Left lung (tissue), 10 donors: ENCODE measurements around the gene NUP205. TPM values are rescaled to one million over a fixed set of nuclear protein-coding genes. Genes with fewer than 3 reads are reported as not detected.

Source experiments
- ATAC-seq: fragments of 200-7000 bp; cut with Tn5 transposase; one replicate; pipeline ENCODE4 v1.9.1; 2020; ENCODE audit warnings: moderate library complexity
- DNase-seq, 4 donors: peaks; one replicate each; pipeline ENCODE4 v3.0.0-alpha.2; 2013 to 2020
- H3K27ac ChIP-seq, 2 donors: fragments of 200-600 bp; sonication (generic) in 1 of 2; one replicate each; pipeline versions ENCODE4 v1.5.0 to v1.8.0; 2020 to 2021
- H3K27me3 ChIP-seq, 2 donors: fragments of 200-600 bp; sonication (generic) in 1 of 2; one replicate each; pipeline versions ENCODE4 v1.5.0 to v1.8.0; 2020 to 2021
- H3K36me3 ChIP-seq, 2 donors: fragments of 200-600 bp; sonication (generic) in 1 of 2; one replicate each; pipeline versions ENCODE4 v1.5.0 to v1.8.0; 2020 to 2021
- H3K4me1 ChIP-seq, 2 donors: fragments of 200-600 bp; one replicate each; pipeline ENCODE4 v1.8.0; 2021
- H3K4me3 ChIP-seq, 2 donors: fragments of 200-600 bp; sonication (generic) in 1 of 2; one replicate each; pipeline versions ENCODE4 v1.5.0 to v1.8.0; 2020 to 2021; ENCODE audit warnings: mild to moderate bottlenecking in 1 of 2
- H3K9me3 ChIP-seq, 2 donors: fragments of 200-600 bp; sonication (generic) in 1 of 2; one replicate each; pipeline versions ENCODE4 v1.5.0 to v1.8.0; 2020 to 2021
- intact Hi-C, 2 donors: fragments of 100-400 bp; cut with DNase I; formaldehyde crosslinking; loops; one replicate each; pipeline versions ENCODE4 v1.11.2 to v1.14.2; 2022
- polyA plus RNA-seq, 6 donors: library from polyadenylated mRNA; unstranded; fragments of 120-200 nt; gene quantifications; one replicate each; pipeline ENCODE4 v1.2.1, GENCODE V29; 2013; ENCODE audit not compliant: insufficient read length in 6 of 6
- total RNA-seq, 2 donors: library from RNA; stranded (reverse); fragmentation: NEBNext Ultra II Directional; extraction: Animal tissue kit (Norgen Biotek cat#: 25700); gene quantifications; one replicate each; pipeline ENCODE4 v1.2.1, GENCODE V29; 2021
- TF ChIP-seq, protein P1 (sequence below), 2 donors: fragments of 200-600 bp; sonication (generic) in 1 of 2; IDR thresholded peaks; one replicate each; pipeline versions ENCODE4 v1.5.0 to v1.8.0; 2021; ENCODE audit warnings: antibody characterized with exemption in 2 of 2
- donor health status: DM: no; HTN: yes; CAD: no.
- donor health status: DM: no; HTN: no; CAD: no.

The NUP205 gene
- total and polyA plus RNA-seq, 8 donors = 42.7 to 82.3 (median 74.3) TPM

DNA sequence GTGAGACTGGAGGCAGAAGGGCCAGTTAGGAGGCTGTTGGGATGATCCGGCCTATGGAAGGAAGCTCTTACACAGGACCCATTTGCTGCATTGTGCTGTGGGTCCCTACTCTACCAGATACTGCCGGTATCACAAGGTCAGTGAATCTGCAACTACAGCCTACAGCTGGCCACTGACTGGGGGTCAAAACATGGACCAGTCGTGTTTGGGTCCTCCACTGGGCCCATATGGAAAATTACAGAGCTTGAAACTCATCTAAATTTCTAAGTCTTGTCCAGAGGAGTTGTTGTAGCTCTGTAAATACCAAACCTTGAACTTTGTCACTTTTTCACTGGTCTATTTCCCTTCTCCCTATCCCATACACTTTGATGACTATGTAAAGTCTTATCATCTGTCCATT lies 5.6 kb upstream of the NUP205 start:
- Histone ChIP-seq H3K4me1 (no peaks in the 10 kb centered on the region), H3K9me3 (no peaks in the 10 kb centered on the region), H3K27ac (no peak overlapping the region), H3K36me3 (no peaks in the 10 kb centered on the region), H3K27me3 (no peaks in the 10 kb centered on the region), H3K4me3 (no peak overlapping the region)
- ATAC-seq = no peak
- DNase-seq = no peak
- TF ChIP-seq, protein P1, sequence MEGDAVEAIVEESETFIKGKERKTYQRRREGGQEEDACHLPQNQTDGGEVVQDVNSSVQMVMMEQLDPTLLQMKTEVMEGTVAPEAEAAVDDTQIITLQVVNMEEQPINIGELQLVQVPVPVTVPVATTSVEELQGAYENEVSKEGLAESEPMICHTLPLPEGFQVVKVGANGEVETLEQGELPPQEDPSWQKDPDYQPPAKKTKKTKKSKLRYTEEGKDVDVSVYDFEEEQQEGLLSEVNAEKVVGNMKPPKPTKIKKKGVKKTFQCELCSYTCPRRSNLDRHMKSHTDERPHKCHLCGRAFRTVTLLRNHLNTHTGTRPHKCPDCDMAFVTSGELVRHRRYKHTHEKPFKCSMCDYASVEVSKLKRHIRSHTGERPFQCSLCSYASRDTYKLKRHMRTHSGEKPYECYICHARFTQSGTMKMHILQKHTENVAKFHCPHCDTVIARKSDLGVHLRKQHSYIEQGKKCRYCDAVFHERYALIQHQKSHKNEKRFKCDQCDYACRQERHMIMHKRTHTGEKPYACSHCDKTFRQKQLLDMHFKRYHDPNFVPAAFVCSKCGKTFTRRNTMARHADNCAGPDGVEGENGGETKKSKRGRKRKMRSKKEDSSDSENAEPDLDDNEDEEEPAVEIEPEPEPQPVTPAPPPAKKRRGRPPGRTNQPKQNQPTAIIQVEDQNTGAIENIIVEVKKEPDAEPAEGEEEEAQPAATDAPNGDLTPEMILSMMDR (IDR thresholded peaks at IDR 0.05) = no peak
- intact Hi-C loops = no loop called here

DNA sequence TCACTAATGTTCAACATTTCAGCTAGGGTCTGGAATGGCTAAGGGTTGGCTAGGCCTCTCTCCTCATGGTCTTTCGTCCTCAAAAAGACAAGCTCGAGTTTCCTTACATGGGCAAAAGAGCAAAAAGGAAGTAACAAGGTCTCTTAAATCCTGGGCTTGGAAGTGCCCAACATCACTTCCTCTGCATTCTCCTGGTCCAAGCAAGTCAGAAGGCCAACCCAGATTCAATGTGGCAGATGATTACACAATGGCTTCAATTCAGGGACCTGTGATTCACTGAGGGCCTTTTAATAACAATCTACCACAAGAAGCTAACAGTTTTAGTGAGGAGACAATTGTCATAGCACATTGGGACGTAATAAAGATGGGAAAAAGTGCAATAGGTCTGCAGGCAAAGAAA lies 4.4 kb upstream of the NUP205 start:
- Histone ChIP-seq H3K36me3 (no peaks in the 10 kb centered on the region), H3K27ac (no peak overlapping the region), H3K4me1 (no peaks in the 10 kb centered on the region), H3K27me3 (no peaks in the 10 kb centered on the region), H3K9me3 (no peaks in the 10 kb centered on the region), H3K4me3 (no peak overlapping the region)
- TF ChIP-seq, protein P1 (IDR thresholded peaks at IDR 0.05) = no peak
- no peak for ATAC-seq
- intact Hi-C loops = no loop called here
- no peak for DNase-seq

DNA sequence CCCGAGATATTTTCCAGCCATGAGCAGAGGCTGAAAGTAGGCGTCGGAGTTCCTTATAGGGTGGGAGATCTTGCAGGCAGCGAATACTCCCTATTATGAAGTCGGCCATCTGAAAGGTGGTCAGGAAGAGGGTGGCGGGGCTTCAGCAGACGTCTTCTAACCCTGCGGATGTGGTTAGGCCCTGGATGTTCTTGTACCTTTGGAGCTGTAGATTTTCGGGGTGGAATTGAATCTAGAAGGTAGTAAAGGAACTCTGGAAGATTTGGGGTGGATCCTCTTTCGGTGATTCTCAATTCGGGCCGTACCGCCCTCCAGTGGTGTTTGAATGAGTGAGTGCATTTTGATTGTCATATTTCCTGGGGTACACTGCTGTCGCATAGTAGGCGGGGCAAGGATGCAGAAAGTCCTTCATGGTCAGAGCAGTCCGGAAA lies 635 bp downstream of the NUP205 start:
- intact Hi-C loops = no loop called here
- H3K27me3 ChIP-seq = no peaks in the 10 kb centered on the region
- ATAC-seq (peak; percentile 79), DNase-seq (peak in 3 of 4 donors; percentile 42 to 72 (median 56))
- H3K27ac ChIP-seq = peak overlapping the region; percentile 89 to 90
- H3K36me3 ChIP-seq = no peaks in the 10 kb centered on the region
- TF ChIP-seq, protein P1 (IDR thresholded peaks at IDR 0.05) = peak in 1 of 2 donors; percentile 33
- H3K4me1 ChIP-seq = peaks cover 6 to 21% of the 10 kb centered on the region in 2 donors
- peak overlapping the region; percentile 57 to 75 for H3K4me3 ChIP-seq
- H3K9me3 ChIP-seq = no peaks in the 10 kb centered on the region

DNA sequence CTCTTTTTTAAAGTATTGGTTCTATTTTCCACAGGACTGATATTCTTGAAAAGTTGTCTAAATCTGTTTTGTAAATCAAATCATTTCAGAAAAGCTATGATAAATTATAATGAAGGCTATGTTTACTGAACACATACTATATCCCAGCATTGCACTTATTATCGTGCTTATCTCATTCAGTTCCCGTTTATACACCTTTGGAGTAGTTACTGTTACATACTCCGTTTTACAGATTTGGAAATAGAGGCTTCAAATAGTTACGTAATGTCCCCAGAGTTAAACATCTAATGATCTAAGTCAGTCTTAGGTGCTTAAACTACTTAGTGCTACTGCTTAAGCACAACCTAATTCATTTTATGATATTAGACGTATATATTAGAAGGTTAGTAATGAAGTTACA lies 1.2 kb downstream of the NUP205 start:
- ATAC-seq (no peak), DNase-seq (no peak)
- H3K36me3 ChIP-seq = no peaks in the 10 kb centered on the region
- H3K27ac ChIP-seq = peak overlapping the region; percentile 89 to 90
- peak overlapping the region; percentile 57 to 75 for H3K4me3 ChIP-seq
- no peaks in the 10 kb centered on the region for H3K27me3 ChIP-seq
- peaks cover 6 to 21% of the 10 kb centered on the region in 2 donors for H3K4me1 ChIP-seq
- TF ChIP-seq, protein P1 (IDR thresholded peaks at IDR 0.05) = no peak
- intact Hi-C loops = no loop called here
- no peaks in the 10 kb centered on the region for H3K9me3 ChIP-seq

DNA sequence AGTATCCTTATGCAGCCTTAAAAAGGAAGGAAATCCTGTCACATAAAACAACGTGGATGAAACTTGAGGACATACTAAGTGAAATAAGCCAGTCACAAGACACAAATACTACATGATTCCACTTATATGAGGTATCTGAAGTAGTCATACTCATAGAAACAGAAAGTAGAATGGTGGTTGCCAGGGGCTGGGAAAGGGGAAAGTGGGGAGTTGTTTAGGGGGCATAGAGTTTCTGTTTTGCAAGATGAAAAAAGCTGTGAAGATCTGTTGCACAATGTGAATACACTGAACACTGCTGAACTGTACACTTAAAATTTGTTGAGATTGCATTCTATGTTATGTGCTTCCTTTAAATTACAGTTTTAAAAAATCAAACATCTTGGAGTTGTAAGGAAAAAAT lies 2.9 kb downstream of the NUP205 start:
- no peak for ATAC-seq
- no peaks in the 10 kb centered on the region for H3K9me3 ChIP-seq

More for the DNA sequence above, 2.9 kb downstream of the NUP205 start:
- no peaks in the 10 kb centered on the region for H3K27me3 ChIP-seq
- TF ChIP-seq, protein P1 (IDR thresholded peaks at IDR 0.05) = no peak
- H3K4me1 ChIP-seq = peaks cover 6 to 21% of the 10 kb centered on the region in 2 donors
- intact Hi-C loops = no loop called here
- DNase-seq = no peak
- no peaks in the 10 kb centered on the region for H3K36me3 ChIP-seq
- H3K27ac ChIP-seq = no peak overlapping the region
- no peak overlapping the region for H3K4me3 ChIP-seq
